Immature natural killer cell (primary cell): ENCODE results near the gene MRPL19. TPM values are rescaled to one million over a fixed set of nuclear protein-coding genes. Genes with fewer than 3 reads are reported as not detected.

Experiments used
- DNase-seq, 3 donors: peaks; one replicate each; pipeline ENCODE4 v3.0.0; 2022; ENCODE audit warnings: mixed read lengths in 1 of 3
- H3K27ac Mint-ChIP-seq, 6 donors: one replicate each; pipeline ENCODE4 v1.8.0; 2020; ENCODE audit warnings: mixed read lengths in 6 of 6, mild to moderate bottlenecking in 5 of 6, inconsistent platforms in 4 of 6, moderate library complexity in 3 of 6
- H3K27me3 Mint-ChIP-seq, 3 donors: one replicate each; pipeline ENCODE4 v1.8.0; 2020 to 2021; ENCODE audit warnings: low read depth in 3 of 3, mild to moderate bottlenecking in 3 of 3, mixed read lengths in 3 of 3, moderate library complexity in 3 of 3, inconsistent platforms in 1 of 3
- H3K36me3 Mint-ChIP-seq, 3 donors: one replicate each; pipeline ENCODE4 v1.8.0; 2020; ENCODE audit warnings: mixed read lengths in 3 of 3, inconsistent platforms in 2 of 3, mild to moderate bottlenecking in 2 of 3
- H3K4me1 Mint-ChIP-seq, 2 donors: one replicate each; pipeline ENCODE4 v1.8.0; 2020; ENCODE audit warnings: inconsistent platforms in 2 of 2, mild to moderate bottlenecking in 2 of 2, mixed read lengths in 2 of 2, moderate library complexity in 1 of 2
- H3K4me3 Mint-ChIP-seq, 5 donors: one replicate each; pipeline ENCODE4 v1.8.0; 2020; ENCODE audit warnings: mild to moderate bottlenecking in 5 of 5, mixed read lengths in 5 of 5, inconsistent platforms in 3 of 5, moderate library complexity in 3 of 5
- H3K9me3 Mint-ChIP-seq, 6 donors: one replicate each; pipeline ENCODE4 v1.8.0; 2020; ENCODE audit warnings: mild to moderate bottlenecking in 6 of 6, mixed read lengths in 6 of 6, inconsistent platforms in 4 of 6, moderate library complexity in 3 of 6
- polyA plus RNA-seq, 3 donors: library from polyadenylated mRNA; unstranded; fragments of 300-500 nt; fragmentation: Illumina TruSeq; gene quantifications; one replicate each; pipeline ENCODE4 v1.2.3, GENCODE V29; 2021

The MRPL19 gene
- polyA plus RNA-seq, result 10 to 100 TPM; 31.4 to 42.5 (median 34.0) TPM

DNA sequence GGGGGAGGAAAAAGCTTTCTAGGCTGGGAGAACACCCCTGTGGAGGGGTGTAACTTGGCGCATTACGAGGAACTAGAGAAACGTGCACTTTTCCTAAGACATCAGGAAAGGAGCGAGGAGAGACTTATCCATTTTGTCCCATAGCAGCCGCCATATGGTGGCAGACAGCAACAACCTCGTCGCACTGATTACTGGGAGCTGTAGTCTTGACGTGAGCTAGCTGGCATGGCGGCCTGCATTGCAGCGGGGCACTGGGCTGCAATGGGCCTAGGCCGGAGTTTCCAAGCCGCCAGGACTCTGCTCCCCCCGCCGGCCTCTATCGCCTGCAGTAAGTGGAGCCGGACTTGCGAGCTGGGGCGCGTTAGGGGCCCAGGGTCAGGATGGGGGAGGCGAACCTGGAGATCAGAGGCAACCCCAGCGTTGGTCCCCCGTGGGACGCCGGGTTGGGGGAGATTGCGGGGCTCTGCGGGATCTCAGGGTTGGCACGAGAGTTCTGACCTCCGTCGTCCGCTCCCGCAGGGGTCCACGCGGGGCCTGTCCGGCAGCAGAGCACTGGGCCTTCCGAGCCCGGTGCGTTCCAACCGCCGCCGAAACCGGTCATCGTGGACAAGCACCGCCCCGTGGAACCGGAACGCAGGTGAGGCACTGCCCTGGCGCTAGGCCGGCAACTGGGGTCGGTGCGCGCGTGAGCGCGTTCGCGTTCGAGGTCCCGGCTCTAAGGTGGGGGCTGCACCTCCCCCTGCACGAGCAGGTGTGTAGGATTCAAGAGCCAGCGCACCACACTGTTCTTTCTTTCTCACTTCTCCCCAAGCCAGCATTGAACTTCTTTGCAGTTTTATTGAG, at the start of gene MRPL19:
Gene MRPL19, plus strand, starts transcription at position 201 of the 843 bp plus-strand sequence. Its CDS starts 25 bp downstream, at position 226.
- Mint-ChIP-seq H3K27me3 (peaks cover 0 to 3% (median 0%) of the 10 kb centered on the region in 3 donors), H3K4me3 (peak within 1 kb of the TSS; percentile 92 to 97 (median 93)), H3K4me1 (peaks cover 27 to 57% of the 10 kb centered on the region in 2 donors), H3K27ac (peak within 1 kb of the TSS; percentile 74 to 94 (median 87)), H3K9me3 (no peaks in the 10 kb centered on the region), H3K36me3 (peaks cover 0 to 8% (median 0%) of the 10 kb centered on the region in 3 donors)
- DNase-seq, result peak; percentile 75 to 82 (median 79)

- no peak for DNase-seq
- H3K4me3 Mint-ChIP-seq, result no peak overlapping the region
- no peaks in the 10 kb centered on the region for H3K4me1 Mint-ChIP-seq
- H3K27me3 Mint-ChIP-seq, result peaks cover 0 to 4% (median 3%) of the 10 kb centered on the region in 3 donors
- H3K36me3 Mint-ChIP-seq, result no peaks in the 10 kb centered on the region
- no peak overlapping the region for H3K27ac Mint-ChIP-seq
- H3K9me3 Mint-ChIP-seq, result no peaks in the 10 kb centered on the region
Measured at GRCh38 chr2:75596784-75597183, 49.8 kb upstream of the MRPL19 start.

GRCh38 chr2:75597949-75598348, 48.6 kb upstream of the MRPL19 start:
- peaks cover 0 to 3% (median 0%) of the 10 kb centered on the region in 3 donors for H3K27me3 Mint-ChIP-seq
- no peaks in the 10 kb centered on the region for H3K4me1 Mint-ChIP-seq
- H3K36me3 Mint-ChIP-seq, result no peaks in the 10 kb centered on the region
- DNase-seq, result no peak
- no peak overlapping the region for H3K27ac Mint-ChIP-seq
- no peak overlapping the region for H3K4me3 Mint-ChIP-seq
- H3K9me3 Mint-ChIP-seq, result no peaks in the 10 kb centered on the region

DNA sequence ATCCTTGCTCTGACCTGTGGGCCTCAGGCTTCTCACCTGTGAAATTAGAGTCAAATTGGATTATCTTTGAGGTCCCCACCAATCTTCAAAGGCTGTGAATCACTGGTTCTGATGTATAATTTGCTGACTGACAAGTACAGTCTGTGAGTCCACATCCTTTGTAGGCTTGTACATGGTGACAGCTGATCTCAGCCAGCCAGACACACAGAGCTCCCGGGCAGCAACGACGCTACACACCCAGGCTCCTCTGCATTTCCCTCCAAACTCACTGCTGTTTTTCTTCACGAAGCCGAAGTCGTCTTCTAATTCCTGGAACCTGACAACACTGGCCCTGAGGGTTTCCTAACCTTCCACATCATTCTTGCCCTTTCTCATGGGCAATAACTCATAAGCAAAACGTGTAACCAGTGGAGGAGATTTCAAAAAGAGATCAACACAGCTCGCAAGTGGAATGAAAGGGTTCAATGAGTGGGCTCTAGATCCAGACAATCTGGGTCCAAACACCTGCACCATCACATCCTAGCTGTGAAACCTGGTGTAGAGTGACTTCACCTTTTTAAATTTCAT, 47.9 kb upstream of the MRPL19 start:
- no peaks in the 10 kb centered on the region for H3K9me3 Mint-ChIP-seq
- H3K27me3 Mint-ChIP-seq, result peaks cover 0 to 2% (median 0%) of the 10 kb centered on the region in 3 donors
- no peak overlapping the region for H3K27ac Mint-ChIP-seq
- H3K36me3 Mint-ChIP-seq, result no peaks in the 10 kb centered on the region
- DNase-seq, result no peak
- no peaks in the 10 kb centered on the region for H3K4me1 Mint-ChIP-seq
- H3K4me3 Mint-ChIP-seq, result no peak overlapping the region

DNA sequence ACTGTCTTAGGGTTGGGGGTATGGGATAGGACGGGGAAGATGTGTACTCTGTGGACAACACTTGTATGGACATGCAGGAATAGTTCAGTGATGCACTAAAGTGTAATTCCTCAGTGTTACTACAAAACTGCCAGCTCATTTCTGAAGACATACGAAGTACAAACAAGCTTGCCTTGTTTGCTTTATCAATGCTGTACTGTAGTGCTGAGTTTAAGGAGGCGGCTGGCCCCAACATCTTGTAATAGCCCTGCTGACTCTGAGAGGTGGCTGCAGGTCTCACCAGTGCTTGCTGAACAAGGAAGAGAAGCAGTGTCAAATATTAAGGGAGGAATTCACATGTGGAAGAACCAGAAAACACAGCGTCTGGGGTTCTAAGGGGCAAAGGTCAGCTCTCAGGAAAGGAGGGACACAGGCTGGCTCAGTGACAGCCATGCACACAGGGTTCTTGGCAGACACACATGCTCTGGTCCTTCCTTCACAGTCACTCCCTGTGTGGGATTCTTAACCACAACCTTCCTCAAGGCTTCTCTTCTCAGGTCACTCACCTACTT, 46.0 kb upstream of the MRPL19 start:
- Mint-ChIP-seq H3K4me1 (no peaks in the 10 kb centered on the region), H3K27me3 (peaks cover 2 to 7% (median 3%) of the 10 kb centered on the region in 3 donors), H3K9me3 (no peaks in the 10 kb centered on the region), H3K27ac (no peak overlapping the region), H3K4me3 (no peak overlapping the region), H3K36me3 (no peaks in the 10 kb centered on the region)
- DNase-seq, result no peak

GRCh38 chr2:75602724-75603342, 43.8 kb upstream of the MRPL19 start:
- peaks cover 3 to 9% (median 7%) of the 10 kb centered on the region in 3 donors for H3K27me3 Mint-ChIP-seq
- H3K27ac Mint-ChIP-seq, result no peak overlapping the region
- H3K36me3 Mint-ChIP-seq, result no peaks in the 10 kb centered on the region

GRCh38 chr2:75603477-75603876, 43.1 kb upstream of the MRPL19 start:
- Mint-ChIP-seq H3K27me3 (peaks cover 6 to 9% (median 9%) of the 10 kb centered on the region in 3 donors), H3K36me3 (no peaks in the 10 kb centered on the region), H3K9me3 (no peaks in the 10 kb centered on the region)

More at GRCh38 chr2:75602724-75603342, 43.8 kb upstream of the MRPL19 start:
- Mint-ChIP-seq H3K4me1 (no peaks in the 10 kb centered on the region), H3K4me3 (no peak overlapping the region), H3K9me3 (no peaks in the 10 kb centered on the region)
- DNase-seq, result no peak

DNA sequence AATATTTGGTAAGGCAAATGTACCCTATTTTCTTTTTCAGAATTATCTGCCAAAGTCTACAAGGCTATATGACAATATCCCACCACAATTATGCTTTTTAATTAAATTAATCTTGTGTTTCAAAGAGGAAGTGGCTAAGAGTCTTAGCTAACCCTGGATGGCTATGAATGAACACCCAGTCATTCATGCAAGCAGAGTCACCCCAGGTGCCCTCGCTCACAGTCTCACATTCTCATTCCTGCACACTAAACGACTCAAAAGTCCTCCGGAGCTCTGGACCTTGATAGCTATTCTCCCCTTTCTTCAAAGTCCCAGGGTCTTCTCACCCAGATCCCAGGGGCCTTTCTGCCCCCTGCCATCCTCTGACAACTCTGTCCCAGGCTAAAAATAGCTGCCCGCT, 42.1 kb upstream of the MRPL19 start:
- Mint-ChIP-seq H3K4me1 (no peaks in the 10 kb centered on the region), H3K9me3 (no peaks in the 10 kb centered on the region), H3K4me3 (no peak overlapping the region), H3K36me3 (no peaks in the 10 kb centered on the region), H3K27ac (no peak overlapping the region), H3K27me3 (peaks cover 4 to 14% (median 9%) of the 10 kb centered on the region in 3 donors)
- no peak for DNase-seq

More at GRCh38 chr2:75603477-75603876, 43.1 kb upstream of the MRPL19 start:
- no peak for DNase-seq
- H3K27ac Mint-ChIP-seq, result no peak overlapping the region
- H3K4me3 Mint-ChIP-seq, result no peak overlapping the region
- H3K4me1 Mint-ChIP-seq, result no peaks in the 10 kb centered on the region

DNA sequence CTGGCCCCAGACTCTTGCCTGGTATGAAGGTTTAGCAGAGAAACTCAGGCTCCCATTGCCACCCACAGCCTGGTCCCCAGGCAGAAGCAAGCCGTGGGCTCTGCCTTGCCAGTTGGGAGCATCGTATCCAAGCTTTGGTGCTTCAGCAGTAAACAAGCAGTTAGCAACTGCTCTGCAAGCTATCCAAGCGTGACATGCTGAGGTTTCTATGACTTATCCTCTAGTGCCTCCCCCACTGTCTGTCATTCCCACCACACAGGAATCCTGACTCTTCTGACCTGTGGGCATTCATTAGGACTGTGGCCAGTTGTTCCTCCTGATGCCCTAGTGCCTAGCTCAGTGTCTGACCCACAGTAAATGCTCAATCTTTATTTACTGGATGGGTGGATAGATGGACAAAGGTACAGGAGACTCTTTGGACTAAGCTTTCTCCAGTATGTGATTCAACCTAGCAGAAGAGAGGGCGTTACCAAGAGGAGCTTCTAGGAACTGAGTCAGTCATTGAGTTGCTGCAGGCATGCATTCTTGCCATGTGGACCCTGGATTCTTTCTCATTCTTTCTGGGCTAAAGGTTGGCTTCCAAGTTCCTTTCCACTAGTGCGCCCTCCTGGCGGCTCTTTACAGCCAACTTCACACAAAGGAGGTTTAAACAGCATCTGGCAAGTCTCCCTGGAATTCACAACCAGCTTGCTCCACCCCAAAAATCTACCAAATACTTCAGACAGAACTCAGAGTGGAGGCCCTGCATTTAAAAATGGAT, 40.6 kb upstream of the MRPL19 start:
- Mint-ChIP-seq H3K9me3 (no peaks in the 10 kb centered on the region), H3K4me3 (no peak overlapping the region), H3K27me3 (peaks cover 4 to 14% (median 9%) of the 10 kb centered on the region in 3 donors), H3K4me1 (no peaks in the 10 kb centered on the region), H3K27ac (no peak overlapping the region), H3K36me3 (no peaks in the 10 kb centered on the region)
- no peak for DNase-seq

DNA sequence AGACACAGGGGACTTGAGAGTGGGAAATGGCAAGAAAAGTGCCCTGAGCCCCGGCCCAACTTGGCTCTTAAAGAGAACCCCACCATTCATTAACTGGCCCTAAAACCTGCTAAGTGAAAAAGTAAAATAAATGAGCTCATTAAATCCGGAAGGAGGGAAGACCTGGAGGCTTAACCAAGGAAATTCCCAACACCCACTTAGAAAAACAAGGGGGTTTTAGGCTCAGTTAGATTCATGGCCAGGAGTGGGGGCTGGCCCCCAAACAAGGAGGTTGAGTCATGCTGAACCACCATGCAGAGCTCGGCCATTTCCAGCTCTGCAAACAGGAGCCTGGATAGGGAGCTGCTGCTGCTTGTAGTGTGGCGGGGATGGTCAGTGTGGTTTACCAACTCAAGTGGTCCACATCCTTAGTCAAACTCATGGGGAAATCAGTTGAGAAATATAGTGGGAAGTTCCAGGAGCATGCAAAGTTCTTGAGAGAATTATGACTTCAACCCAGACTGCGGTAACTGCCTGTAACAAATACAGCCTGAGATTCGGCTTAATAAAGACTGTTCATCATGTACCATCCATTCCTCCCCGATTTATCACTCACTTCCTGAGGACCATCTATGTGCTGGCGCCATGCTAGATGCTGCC, 39.7 kb upstream of the MRPL19 start:
- H3K9me3 Mint-ChIP-seq, result no peaks in the 10 kb centered on the region
- DNase-seq, result no peak
- no peak overlapping the region for H3K4me3 Mint-ChIP-seq
- peaks cover 4 to 16% (median 9%) of the 10 kb centered on the region in 3 donors for H3K27me3 Mint-ChIP-seq
- H3K36me3 Mint-ChIP-seq, result no peaks in the 10 kb centered on the region
- no peaks in the 10 kb centered on the region for H3K4me1 Mint-ChIP-seq
- H3K27ac Mint-ChIP-seq, result no peak overlapping the region

DNA sequence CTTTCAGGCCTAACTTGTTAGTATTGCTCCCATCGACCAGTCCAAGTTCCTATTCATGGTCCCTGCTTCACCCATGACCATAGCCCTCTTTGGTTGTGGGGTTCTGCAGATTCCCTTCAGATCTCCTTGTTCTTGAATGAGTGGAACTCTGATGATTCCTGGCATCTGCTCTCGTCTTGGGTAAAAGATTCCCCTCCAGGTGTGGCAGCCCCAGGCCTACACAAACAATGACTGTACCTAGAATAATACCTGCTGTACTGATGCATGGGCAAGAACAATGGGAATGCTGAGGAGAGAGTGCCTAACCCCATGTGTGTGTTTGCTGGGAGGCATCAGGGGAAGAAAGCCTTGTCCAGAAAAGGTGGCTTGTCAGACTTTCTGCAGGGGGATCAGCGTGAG, 39.2 kb upstream of the MRPL19 start:
- DNase-seq, result no peak
- Mint-ChIP-seq H3K4me3 (no peak overlapping the region), H3K4me1 (no peaks in the 10 kb centered on the region), H3K9me3 (no peaks in the 10 kb centered on the region), H3K27ac (no peak overlapping the region), H3K36me3 (no peaks in the 10 kb centered on the region), H3K27me3 (peaks cover 4 to 16% (median 9%) of the 10 kb centered on the region in 3 donors)

DNA sequence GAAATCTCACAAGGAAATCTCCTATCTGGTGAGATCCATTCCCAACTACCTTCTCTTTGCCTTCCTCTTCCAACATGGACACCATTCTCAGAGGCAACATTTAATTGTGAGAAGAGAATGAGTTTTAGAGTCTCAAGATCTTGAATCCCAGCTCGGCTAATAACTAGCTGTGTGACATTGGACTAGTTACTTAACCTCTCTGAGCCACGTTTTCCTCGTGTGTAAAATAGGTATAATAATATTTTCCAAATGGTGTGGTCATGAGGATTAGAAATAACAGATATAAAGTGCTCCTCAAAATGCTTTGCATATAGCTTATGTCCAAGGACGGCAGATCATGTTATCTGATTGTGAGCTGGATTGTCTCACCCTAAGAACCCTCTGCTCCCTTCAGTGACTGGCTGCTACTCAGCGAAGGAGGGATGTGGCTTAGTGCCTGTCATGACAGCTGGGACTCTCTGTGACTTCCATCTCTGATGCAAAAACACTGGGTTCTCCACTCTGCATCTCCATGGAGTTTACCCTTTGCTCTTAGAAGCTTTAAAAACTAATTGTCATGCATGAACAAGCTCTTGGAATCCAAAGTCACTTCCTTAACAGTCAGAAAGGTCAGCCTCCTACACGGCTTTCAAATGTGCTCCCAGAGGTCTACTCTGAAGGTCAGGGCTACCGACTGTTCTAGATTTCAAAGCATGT, 38.4 kb upstream of the MRPL19 start:
- H3K27ac Mint-ChIP-seq, result no peak overlapping the region
- H3K27me3 Mint-ChIP-seq, result peaks cover 4 to 16% (median 11%) of the 10 kb centered on the region in 3 donors
- no peaks in the 10 kb centered on the region for H3K4me1 Mint-ChIP-seq
- no peak for DNase-seq
- H3K36me3 Mint-ChIP-seq, result no peaks in the 10 kb centered on the region
- no peaks in the 10 kb centered on the region for H3K9me3 Mint-ChIP-seq
- H3K4me3 Mint-ChIP-seq, result no peak overlapping the region
